Astrocyte of the spinal cord (primary cell): ENCODE data around the gene GPRC5D.
A peak's percentile ranks its signal among the peaks of the same experiment; 100 is the strongest.

Experiments used
- DNase-seq: peaks from one replicate; pipeline ENCODE4 v3.0.0; 2011; ENCODE audit warnings: low read depth, low spot score
- H3K4me3 ChIP-seq: 2 replicates; pipeline ENCODE4 v1.5.1; 2011; ENCODE audit warnings: low read depth, mild to moderate bottlenecking, low read length, moderate library complexity
- in situ Hi-C: cut with HindIII; loops from 2 replicates; pipeline ENCODE4 v1.10.0; 2017; ENCODE audit warnings: low sequenced_read_pairs
- TF ChIP-seq, protein P1 (sequence below): IDR thresholded peaks from 2 replicates; pipeline ENCODE4 v1.5.1; 2012; ENCODE audit warnings: low read depth, mild to moderate bottlenecking, low read length, inconsistent platforms

Gene GPRC5D

DNA sequence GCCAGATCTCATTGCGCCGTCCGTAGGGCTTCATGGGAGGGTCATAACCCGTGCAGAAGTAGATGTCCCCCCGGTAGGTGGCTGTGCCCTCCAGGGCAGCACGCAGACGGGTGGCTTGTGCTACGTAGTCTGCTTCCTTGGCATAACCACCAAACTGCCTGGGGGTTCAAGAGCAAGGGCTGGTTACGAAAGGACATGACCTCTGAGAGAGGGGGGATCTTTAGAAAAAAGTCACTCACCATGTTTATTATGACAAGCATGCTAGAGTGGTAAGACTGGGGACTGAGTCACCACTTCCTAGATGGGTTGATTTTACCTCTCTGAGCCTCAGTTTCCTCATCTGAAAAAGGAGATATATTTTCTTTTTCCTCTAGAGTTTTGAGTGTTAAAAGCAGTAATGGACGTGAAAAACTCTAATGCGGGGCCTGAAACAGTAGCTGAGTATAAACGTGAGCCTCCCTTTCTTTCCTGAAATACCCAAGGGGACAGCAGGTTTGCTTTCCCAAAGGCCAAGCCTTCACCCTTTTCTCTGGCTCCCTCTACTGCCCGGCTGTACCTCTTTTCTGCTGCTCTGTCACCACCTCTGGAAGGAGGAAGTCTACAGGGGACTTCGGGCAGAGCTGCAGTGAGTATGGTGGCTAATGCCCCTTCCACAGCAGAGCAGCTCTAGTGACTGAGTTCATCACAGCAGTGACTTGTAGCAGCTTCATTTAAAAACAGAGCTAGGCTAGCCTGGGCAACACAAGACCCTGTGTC is 23.5 kb upstream of the GPRC5D start:
- peak; percentile 62 for DNase-seq

DNA sequence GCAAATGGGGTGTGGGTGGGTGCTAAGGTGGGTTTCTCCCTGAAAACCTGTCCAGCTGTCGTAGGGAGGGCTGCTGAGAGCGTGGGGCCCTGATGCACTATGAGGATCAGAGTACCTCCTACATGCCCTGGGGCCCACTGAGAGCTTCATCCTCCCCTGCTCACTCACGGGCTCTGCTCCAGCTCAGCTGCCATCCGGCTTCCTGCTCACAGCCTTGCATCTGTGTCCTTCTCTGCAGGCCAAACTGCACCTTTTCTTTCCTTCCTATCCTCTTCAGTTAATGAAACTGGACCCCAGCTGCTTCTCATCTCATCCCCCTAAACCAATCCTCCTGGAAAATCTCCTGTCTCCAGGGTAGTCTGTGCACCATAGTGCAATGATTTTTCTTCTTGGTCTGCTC is 22.2 kb upstream of the GPRC5D start:
- no peak overlapping the region for H3K4me3 ChIP-seq
- in situ Hi-C loops, result no loop called here
- DNase-seq, result no peak
- TF ChIP-seq, protein P1, sequence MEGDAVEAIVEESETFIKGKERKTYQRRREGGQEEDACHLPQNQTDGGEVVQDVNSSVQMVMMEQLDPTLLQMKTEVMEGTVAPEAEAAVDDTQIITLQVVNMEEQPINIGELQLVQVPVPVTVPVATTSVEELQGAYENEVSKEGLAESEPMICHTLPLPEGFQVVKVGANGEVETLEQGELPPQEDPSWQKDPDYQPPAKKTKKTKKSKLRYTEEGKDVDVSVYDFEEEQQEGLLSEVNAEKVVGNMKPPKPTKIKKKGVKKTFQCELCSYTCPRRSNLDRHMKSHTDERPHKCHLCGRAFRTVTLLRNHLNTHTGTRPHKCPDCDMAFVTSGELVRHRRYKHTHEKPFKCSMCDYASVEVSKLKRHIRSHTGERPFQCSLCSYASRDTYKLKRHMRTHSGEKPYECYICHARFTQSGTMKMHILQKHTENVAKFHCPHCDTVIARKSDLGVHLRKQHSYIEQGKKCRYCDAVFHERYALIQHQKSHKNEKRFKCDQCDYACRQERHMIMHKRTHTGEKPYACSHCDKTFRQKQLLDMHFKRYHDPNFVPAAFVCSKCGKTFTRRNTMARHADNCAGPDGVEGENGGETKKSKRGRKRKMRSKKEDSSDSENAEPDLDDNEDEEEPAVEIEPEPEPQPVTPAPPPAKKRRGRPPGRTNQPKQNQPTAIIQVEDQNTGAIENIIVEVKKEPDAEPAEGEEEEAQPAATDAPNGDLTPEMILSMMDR, result no peak

More for the DNA sequence above, 23.5 kb upstream of the GPRC5D start:
- H3K4me3 ChIP-seq, result no peak overlapping the region
- in situ Hi-C loops, result no loop called here
- TF ChIP-seq, protein P1, result peak; percentile 73

DNA sequence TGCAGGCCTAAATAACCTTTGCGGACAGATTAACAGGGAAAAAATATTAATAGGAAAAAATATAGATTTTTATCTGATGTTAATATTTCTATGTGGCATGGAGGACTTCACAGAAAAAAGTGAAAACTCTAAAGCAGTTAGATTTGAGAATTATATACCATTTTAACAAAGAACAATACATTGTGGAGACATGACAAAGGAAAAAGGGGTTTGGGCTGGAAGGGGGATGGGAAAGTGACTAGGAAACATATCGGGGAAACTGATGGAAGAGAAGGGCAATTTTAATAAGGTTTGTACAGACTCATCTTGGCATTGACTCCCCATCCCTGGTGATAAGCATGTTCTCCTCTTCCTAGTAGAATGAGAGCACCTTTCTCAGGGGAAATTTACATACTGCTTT is 21.0 kb upstream of the GPRC5D start:
- no peak overlapping the region for H3K4me3 ChIP-seq
- in situ Hi-C loops, result no loop called here
- TF ChIP-seq, protein P1, result no peak
- no peak for DNase-seq

DNA sequence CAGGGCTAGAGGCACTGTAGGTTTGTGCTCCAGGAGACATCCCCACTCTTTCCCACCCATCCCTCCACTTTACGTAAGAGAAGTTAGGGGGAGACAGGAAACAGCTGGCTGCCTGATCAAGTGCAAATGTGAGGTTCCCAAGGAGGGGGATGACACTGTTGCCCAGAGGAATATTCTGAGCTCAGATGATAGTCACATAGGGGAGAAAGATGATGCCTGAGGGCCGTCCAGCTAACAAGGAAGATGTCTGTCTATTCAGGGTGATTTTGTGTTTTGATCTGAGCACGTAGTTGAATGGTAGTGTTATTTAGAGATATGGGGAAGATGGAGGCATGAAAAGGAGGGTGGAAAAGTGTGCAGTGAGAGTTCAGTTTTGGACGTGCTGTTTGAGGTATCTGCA is 13.9 kb upstream of the GPRC5D start:
- in situ Hi-C loops, result no loop called here

DNA sequence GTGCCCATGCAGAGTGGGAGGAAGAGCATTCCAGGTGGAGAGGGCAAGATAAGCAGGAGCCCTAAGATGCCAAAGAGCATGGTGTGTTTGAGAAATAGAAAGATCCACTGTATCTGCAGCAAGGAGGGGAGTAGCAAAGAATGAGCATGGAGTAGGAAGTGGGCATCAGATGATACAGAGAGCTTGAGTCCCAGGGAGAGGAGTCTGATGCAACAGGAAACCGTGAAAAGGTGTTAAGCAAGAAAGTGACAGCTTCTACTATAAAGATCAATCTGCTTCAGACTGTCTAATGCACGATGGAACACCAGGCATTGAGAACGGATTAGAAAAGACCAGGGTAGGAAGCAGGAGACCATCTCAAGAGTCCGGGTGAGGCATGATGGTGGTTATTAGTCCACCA is 12.3 kb upstream of the GPRC5D start:
- TF ChIP-seq, protein P1, result no peak
- no peak for DNase-seq
- in situ Hi-C loops, result no loop called here
- H3K4me3 ChIP-seq, result no peak overlapping the region

More for the DNA sequence above, 13.9 kb upstream of the GPRC5D start:
- TF ChIP-seq, protein P1, result no peak
- DNase-seq, result no peak
- H3K4me3 ChIP-seq, result no peak overlapping the region

DNA sequence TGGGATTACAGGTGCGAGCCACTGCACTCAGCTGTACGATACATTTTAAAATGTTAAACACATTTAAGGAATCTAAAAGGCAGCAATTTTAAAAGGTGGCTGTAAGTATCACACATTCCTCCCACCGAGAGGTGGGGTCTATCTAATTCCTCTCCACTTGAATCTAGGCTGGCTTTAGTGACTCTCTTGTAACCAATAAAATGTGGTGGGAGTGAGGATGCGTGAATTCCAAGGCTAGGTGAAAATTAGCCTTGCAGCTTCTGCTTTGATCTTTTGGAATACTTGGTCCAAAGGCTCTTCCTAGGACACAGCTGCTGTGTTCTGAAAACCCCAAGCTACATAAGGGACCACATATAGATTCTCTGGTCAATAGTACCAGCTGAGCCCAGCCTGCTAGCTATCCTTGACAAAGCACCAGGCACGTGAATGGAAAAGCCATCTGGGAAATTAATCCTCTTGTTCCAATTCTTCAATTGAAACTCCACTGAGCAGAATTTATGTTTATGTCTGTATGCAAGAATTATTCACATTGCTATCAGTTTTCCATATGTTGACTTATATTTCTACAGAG is 8.8 kb upstream of the GPRC5D start:
- no peak overlapping the region for H3K4me3 ChIP-seq
- DNase-seq, result no peak
- in situ Hi-C loops, result no loop called here
- TF ChIP-seq, protein P1, result no peak
